Neutrophil (primary cell): ENCODE results near the gene GET3.

ENCODE experiments used
- H3K27ac ChIP-seq: fragments of 200-600 bp; sonication (generic); 2 replicates; pipeline ENCODE4 v1.5.1; 2016; ENCODE audit warnings: mild to moderate bottlenecking, moderate library complexity
- H3K27me3 ChIP-seq: fragments of 200-600 bp; sonication (generic); 2 replicates; pipeline ENCODE4 v1.6.0; 2016; ENCODE audit warnings: mild to moderate bottlenecking
- H3K36me3 ChIP-seq: fragments of 200-600 bp; sonication (generic); 2 replicates; pipeline ENCODE4 v1.5.1; 2017
- H3K4me1 ChIP-seq, 2 experiments: fragments of 200-600 bp in 1 of 2; sonication (generic) in 1 of 2; 1 replicate in 1 of 2; 2 replicates in 1 of 2; pipeline versions ENCODE4 v1.5.1 to v1.6.1; 2013 to 2016; ENCODE audit warnings: low read depth in 1 of 2, low read length in 1 of 2, mild to moderate bottlenecking in 1 of 2, moderate library complexity in 1 of 2; ENCODE audit not compliant: control insufficient read depth in 1 of 2, insufficient read depth in 1 of 2
- H3K4me3 ChIP-seq, 2 experiments: fragments of 200-600 bp in 1 of 2; sonication (generic) in 1 of 2; 1 replicate in 1 of 2; 2 replicates in 1 of 2; pipeline ENCODE4 v1.5.1; 2013 to 2016; ENCODE audit warnings: low read depth in 1 of 2, low read length in 1 of 2, mild to moderate bottlenecking in 1 of 2, moderate library complexity in 1 of 2
- H3K9me3 ChIP-seq: fragments of 200-600 bp; sonication (generic); 2 replicates; pipeline ENCODE4 v1.5.1; 2016
- TF ChIP-seq, protein P1 (sequence below): fragments of 200-600 bp; sonication (generic); IDR thresholded peaks from 2 replicates; pipeline ENCODE4 v1.5.1; 2016; ENCODE audit warnings: antibody characterized with exemption

GET3 gene

DNA sequence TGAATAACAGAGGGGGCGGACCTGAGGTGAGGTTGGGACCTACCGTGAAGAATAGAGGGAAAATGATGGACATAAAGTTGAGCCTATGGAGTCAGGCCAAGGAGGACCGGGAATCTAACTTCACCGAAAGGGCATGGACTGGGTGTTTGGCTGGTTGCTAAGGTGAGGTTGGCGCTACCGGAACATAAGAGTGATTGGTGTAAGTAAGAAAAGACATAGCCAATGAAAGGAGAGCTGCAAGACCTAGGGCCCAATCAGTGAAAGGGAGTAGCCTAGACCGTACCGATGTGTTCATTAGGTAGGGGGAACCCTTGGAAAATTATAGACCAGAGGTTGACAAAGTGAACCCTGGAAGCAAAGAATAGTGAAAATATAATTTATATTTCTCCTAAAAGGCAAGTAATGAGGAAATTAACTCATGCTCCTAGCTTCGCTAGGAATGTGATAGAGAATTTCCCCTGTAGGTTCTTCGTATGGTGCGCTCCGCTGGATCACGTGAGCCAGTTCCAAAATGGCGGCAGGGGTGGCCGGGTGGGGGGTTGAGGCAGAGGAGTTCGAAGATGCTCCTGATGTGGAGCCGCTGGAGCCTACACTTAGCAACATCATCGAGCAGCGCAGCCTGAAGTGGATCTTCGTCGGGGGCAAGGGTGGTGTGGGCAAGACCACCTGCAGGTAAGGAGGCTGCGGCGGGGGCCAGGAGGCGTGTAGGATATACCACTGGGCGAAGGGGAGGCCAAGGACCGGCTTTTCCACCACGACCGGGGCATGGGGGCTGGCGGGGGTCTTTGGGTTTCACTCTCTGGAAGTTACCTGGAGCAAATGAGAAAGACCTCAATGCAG, at the start of gene GET3:
Gene GET3 (plus strand): TSS at position 503 of the 840 bp plus-strand sequence. CDS start 9 bp downstream, at position 512.
- Histone ChIP-seq H3K4me3 (peak within 1 kb of the TSS; percentile 85 to 89), H3K27me3 (no peaks in the 10 kb centered on the region), H3K27ac (peak within 1 kb of the TSS; percentile 71), H3K4me1 (peaks cover 42 to 43% of the 10 kb centered on the region in 2 experiments), H3K36me3 (peaks cover 6% of the 10 kb centered on the region), H3K9me3 (no peaks in the 10 kb centered on the region)
- TF ChIP-seq, protein P1, sequence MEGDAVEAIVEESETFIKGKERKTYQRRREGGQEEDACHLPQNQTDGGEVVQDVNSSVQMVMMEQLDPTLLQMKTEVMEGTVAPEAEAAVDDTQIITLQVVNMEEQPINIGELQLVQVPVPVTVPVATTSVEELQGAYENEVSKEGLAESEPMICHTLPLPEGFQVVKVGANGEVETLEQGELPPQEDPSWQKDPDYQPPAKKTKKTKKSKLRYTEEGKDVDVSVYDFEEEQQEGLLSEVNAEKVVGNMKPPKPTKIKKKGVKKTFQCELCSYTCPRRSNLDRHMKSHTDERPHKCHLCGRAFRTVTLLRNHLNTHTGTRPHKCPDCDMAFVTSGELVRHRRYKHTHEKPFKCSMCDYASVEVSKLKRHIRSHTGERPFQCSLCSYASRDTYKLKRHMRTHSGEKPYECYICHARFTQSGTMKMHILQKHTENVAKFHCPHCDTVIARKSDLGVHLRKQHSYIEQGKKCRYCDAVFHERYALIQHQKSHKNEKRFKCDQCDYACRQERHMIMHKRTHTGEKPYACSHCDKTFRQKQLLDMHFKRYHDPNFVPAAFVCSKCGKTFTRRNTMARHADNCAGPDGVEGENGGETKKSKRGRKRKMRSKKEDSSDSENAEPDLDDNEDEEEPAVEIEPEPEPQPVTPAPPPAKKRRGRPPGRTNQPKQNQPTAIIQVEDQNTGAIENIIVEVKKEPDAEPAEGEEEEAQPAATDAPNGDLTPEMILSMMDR, result peak; percentile 35

DNA sequence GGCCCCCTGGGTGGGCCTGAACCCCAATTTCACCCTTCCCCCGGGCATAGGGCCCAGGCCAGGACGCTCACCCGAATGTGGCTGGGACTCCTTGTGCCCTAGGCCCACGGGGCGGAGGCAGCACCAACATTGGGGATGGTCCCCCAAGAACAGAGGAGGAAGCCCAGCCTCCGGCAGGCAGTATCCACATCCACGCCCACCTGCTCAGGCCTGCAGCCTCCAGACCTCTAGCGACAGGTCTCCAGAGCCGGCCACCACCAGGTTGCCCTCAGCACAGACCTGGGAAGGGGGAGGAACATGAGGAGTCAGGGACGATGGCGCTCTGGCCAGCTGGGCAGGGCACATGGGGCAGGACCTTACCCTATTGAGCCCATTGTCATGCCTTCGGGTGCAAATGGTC, 48.3 kb upstream of the GET3 start:
- no peak overlapping the region for H3K27ac ChIP-seq
- TF ChIP-seq, protein P1, result no peak

DNA sequence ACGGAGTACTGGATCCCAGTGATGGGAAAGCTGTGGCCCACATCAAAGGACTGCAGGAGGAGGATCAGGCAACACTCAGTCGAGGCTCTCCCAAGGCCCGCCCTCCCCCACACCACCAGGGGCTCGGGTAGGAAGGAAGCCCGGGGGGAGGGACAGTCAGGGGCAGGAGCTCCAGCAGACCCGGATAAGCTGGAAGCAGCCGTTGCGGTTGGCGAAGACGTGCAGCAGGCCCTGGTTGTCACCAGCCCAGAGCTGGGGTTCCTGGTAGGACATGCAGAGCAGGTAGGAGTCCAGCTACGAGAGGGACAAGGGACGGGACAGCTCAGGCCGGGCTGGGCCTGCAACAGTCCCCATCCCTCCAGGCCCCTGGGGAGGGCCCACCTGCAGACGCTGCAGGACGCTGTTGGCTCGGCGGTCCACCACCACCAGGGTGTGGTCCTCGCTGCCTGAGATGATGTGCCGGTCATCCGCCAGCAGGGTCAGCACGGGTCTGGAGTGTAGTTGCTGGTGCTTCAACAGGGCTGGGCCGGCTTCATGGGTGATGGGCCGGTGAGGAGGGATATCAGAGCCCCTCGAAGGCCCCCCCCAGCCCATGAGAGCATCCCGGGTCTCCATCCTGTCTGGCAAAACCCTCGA, 47.6 kb upstream of the GET3 start:
- no peak overlapping the region for H3K4me3 ChIP-seq
- H3K4me1 ChIP-seq, result peaks cover 7 to 8% of the 10 kb centered on the region in 2 experiments
- H3K36me3 ChIP-seq, result no peaks in the 10 kb centered on the region
- H3K9me3 ChIP-seq, result no peaks in the 10 kb centered on the region
- TF ChIP-seq, protein P1, result no peak
- no peak overlapping the region for H3K27ac ChIP-seq
- H3K27me3 ChIP-seq, result no peaks in the 10 kb centered on the region

More for the DNA sequence above, 48.3 kb upstream of the GET3 start:
- no peaks in the 10 kb centered on the region for H3K27me3 ChIP-seq
- peaks cover 7 to 8% of the 10 kb centered on the region in 2 experiments for H3K4me1 ChIP-seq
- H3K36me3 ChIP-seq, result no peaks in the 10 kb centered on the region
- H3K9me3 ChIP-seq, result no peaks in the 10 kb centered on the region
- no peak overlapping the region for H3K4me3 ChIP-seq

DNA sequence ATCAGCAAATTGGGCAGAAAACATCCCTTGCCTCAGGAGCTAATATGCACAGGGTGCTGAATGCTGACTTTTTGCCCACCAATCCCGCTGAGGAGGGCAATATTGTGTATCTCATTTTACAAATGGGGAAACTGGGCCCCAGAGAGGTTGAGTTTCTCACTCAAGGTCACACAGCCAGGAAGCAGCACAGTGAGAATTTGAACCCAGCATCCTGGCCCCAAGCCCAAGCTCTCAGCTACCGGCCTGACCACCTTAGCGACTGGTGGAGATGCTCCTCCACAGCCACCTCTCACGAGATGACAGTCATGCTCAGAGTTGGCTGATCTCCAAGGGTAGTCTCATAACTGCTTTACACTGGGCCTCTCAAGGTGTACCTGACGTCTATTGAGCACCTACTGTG, 44.3 kb upstream of the GET3 start:
- H3K9me3 ChIP-seq, result no peaks in the 10 kb centered on the region
- H3K4me3 ChIP-seq, result no peak overlapping the region
- TF ChIP-seq, protein P1, result no peak
- no peaks in the 10 kb centered on the region for H3K27me3 ChIP-seq
- no peaks in the 10 kb centered on the region for H3K36me3 ChIP-seq
- peaks cover 22 to 23% of the 10 kb centered on the region in 2 experiments for H3K4me1 ChIP-seq
- H3K27ac ChIP-seq, result no peak overlapping the region

DNA sequence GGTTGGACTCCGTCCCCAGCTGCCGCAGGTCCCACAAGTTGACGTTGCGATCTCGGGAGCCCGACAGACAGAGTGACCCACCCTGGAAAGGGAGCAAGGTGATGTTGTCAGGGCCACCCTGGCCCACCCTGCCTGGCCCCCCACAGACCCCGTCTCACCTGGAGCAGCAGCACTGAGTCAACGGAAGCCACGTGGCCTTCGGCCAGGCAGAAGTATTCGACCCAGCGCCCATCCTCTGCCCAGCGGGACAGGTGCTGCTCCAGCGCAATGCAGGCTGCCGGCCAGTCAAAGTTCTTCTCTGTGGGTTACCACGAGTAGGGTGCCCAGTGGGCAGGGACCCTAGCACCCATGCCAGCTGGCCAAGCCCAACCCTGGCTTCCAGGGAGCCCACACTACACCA, 42.7 kb upstream of the GET3 start:
- no peaks in the 10 kb centered on the region for H3K9me3 ChIP-seq

More for the DNA sequence above, 42.7 kb upstream of the GET3 start:
- TF ChIP-seq, protein P1, result no peak
- Histone ChIP-seq H3K4me1 (peaks cover 16 to 19% of the 10 kb centered on the region in 2 experiments), H3K4me3 (no peak overlapping the region), H3K27me3 (no peaks in the 10 kb centered on the region), H3K36me3 (no peaks in the 10 kb centered on the region), H3K27ac (no peak overlapping the region)
